Pancreas (tissue), 10 donors: ENCODE data around the gene CLCNKB. TPM values are rescaled to one million over a fixed set of nuclear protein-coding genes. Genes with fewer than 3 reads are reported as not detected.

Source experiments
- ATAC-seq, 4 donors: fragments of 200-7000 bp; cut with Tn5 transposase; one replicate each; pipeline versions ENCODE4 v1.8.0 to v1.9.1; 2020; ENCODE audit warnings: mild to moderate bottlenecking in 4 of 4, moderate library complexity in 4 of 4
- DNase-seq, 6 donors: peaks; one replicate each; pipeline ENCODE4 v3.0.0-alpha.2; 2020
- FAIRE-seq: peaks from 2 replicates; lab custom pipeline; 2012; peaks lifted over from hg19 to GRCh38; lab: Jason Lieb, UNC
- H3K27ac ChIP-seq, 4 donors: fragments of 200-600 bp; sonication (generic); 1 replicate in 3 of 4; 2 replicates in 1 of 4; pipeline versions ENCODE4 v1.5.0 to v1.8.0; 2020
- H3K27me3 ChIP-seq, 4 donors: fragments of 200-600 bp; one replicate each; pipeline ENCODE4 v1.8.0; 2021
- H3K36me3 ChIP-seq, 3 donors: fragments of 200-600 bp; sonication (generic) in 1 of 3; one replicate each; pipeline versions ENCODE4 v1.5.0 to v1.8.0; 2020 to 2021
- H3K4me1 ChIP-seq, 3 donors: fragments of 200-600 bp; one replicate each; pipeline ENCODE4 v1.8.0; 2021
- H3K4me3 ChIP-seq, 4 donors: fragments of 200-600 bp; sonication (generic) in 2 of 4; one replicate each; pipeline versions ENCODE4 v1.5.0 to v1.8.0; 2020 to 2021
- H3K9me3 ChIP-seq, 4 donors: fragments of 200-600 bp; one replicate each; pipeline ENCODE4 v1.8.0; 2021
- WGBS, 2 donors: extraction: QIAGEN DNeasy Blood & Tissue Kit; methylation state at CpG; one replicate each; pipeline ENCODE4 v1.1.7; 2013; 5-methylcytosine and 5-hydroxymethylcytosine counted together
- intact Hi-C, 3 donors: fragments of 100-400 bp; cut with DNase I; formaldehyde crosslinking; loops; one replicate each; pipeline versions ENCODE4 v1.11.1 to v1.14.2; 2022
- polyA plus RNA-seq, 2 donors: library from polyadenylated mRNA; stranded (reverse); fragments of 200-250 nt; gene quantifications; one replicate each; pipeline ENCODE4 v1.2.3, GENCODE V29; 2013
- total RNA-seq, 6 donors: library from RNA; stranded (reverse); fragmentation: NEBNext Ultra II Directional in 4 of 6; extraction: Animal tissue kit (Norgen Biotek cat#: 25700) in 4 of 6; gene quantifications; one replicate each; pipeline versions ENCODE4 v1.2.1 to v1.2.4, GENCODE V29; 2021 to 2023
- TF ChIP-seq, protein P1 (sequence below), 4 donors: fragments of 200-600 bp; sonication (generic) in 3 of 4; IDR thresholded peaks; one replicate each; pipeline versions ENCODE4 v1.5.0 to v1.8.0; 2021; ENCODE audit warnings: antibody characterized with exemption in 4 of 4
- donor health status: healthy with polysubstance abuse.
- donor health status: DM: no; HTN: no; CAD: no; lungs with moderate emphysema.
- donor health status: DM: no; HTN: no; CAD: no.
- donor health status: control.
- donor health status: control.
- donor health status: Bipolar disorder and iron deficiency.
- donor health status: DM: yes; HTN: yes; CAD: no.
- donor health status: DM: no; HTN: no; CAD: no.
- donor health status: DM: no; HTN: no; CAD: no.
- donor health status: DM: yes; HTN: yes; CAD: no.

CLCNKB gene
- total and polyA plus RNA-seq, 8 donors, result 0.54 to 1.7 (median 0.93) TPM

DNA sequence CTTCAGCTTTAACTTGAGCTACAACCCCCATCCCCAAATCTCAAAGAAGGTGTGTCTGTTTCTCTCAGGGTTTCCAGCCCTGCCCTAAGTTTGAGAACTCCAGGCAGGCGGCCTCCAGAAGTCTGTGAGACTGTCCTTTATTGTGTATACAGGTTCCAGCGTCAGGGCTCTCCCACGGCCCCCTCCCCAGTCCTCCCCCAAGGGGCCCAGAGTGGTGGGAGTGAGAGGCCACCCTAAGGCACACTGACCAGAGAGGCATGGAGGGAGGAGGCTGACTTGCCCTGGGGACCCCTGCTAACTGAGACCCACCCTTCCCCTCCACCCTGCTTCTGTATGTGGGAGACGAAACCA, 29.7 kb upstream of the CLCNKB start:
- intact Hi-C loops, result no loop called here
- no peak for ATAC-seq
- TF ChIP-seq, protein P1, sequence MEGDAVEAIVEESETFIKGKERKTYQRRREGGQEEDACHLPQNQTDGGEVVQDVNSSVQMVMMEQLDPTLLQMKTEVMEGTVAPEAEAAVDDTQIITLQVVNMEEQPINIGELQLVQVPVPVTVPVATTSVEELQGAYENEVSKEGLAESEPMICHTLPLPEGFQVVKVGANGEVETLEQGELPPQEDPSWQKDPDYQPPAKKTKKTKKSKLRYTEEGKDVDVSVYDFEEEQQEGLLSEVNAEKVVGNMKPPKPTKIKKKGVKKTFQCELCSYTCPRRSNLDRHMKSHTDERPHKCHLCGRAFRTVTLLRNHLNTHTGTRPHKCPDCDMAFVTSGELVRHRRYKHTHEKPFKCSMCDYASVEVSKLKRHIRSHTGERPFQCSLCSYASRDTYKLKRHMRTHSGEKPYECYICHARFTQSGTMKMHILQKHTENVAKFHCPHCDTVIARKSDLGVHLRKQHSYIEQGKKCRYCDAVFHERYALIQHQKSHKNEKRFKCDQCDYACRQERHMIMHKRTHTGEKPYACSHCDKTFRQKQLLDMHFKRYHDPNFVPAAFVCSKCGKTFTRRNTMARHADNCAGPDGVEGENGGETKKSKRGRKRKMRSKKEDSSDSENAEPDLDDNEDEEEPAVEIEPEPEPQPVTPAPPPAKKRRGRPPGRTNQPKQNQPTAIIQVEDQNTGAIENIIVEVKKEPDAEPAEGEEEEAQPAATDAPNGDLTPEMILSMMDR (IDR thresholded peaks at IDR 0.05), result no peak
- Histone ChIP-seq H3K9me3 (no peaks in the 10 kb centered on the region), H3K27ac (peak overlapping the region in 3 of 4 donors; percentile 7 to 82 (median 78)), H3K4me3 (no peak overlapping the region), H3K4me1 (peaks cover 0 to 14% (median 0%) of the 10 kb centered on the region in 3 donors), H3K36me3 (no peaks in the 10 kb centered on the region), H3K27me3 (no peaks in the 10 kb centered on the region)
- 51 to 60% methylated on average over 4 of the region's 4 CpGs for WGBS, 2 donors
- no peak for DNase-seq
- no peak for FAIRE-seq

DNA sequence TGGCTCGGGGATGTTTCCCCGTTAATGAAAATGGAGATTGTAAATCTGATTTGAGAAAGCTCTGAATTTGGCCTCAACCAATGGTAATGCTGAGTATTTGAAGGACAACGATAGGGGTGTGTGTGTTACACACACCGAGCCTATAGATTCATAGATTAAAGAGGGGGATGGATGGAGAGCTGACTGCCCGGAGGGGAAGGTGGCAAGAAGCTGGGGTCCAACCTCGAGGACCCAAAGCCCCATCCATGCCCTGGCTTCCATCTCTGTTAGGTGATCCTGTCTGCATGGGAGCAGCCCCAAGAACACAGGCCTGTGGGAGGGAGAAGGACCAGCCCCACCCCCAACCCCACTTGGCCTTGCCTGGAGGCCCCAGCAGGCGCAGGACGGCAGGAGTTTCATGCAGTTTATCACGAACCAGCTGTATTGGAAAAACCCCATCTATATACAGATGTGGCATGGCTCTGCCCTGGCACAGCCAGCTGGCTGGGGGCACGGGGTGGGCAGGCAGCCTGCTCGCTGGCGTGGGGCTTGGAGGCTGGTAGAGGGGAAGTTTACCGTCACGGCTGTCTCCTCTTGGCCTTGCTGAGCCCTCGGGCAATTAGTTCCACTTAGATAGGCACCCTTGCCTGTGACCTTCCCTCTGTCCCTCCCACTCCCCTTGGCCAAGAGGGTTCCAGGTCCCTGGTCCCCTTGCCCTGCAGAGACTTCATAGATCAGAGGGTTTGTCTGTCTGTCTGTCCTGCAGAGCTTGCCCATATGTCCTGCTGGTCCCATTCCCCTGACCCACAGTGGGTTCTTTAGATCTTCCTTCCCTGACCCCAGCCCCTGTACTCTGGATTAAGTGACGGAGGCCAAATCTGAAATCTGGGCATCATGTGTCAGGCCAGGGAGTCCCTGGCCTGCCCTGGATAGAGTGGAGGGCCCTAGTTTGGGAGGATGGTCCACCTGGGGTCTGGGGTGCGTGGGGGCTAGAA, 28.8 kb upstream of the CLCNKB start:
- H3K36me3 ChIP-seq, result no peaks in the 10 kb centered on the region
- no peaks in the 10 kb centered on the region for H3K27me3 ChIP-seq
- TF ChIP-seq, protein P1 (IDR thresholded peaks at IDR 0.05), result no peak
- intact Hi-C loops, result no loop called here
- H3K4me3 ChIP-seq, result no peak overlapping the region
- ATAC-seq (peak in 1 of 4 donors; percentile 28), FAIRE-seq (no peak), DNase-seq (peak in 2 of 6 donors; percentile 55 to 62)
- peak overlapping the region in 2 of 4 donors; percentile 78 to 82 for H3K27ac ChIP-seq
- no peaks in the 10 kb centered on the region for H3K9me3 ChIP-seq
- H3K4me1 ChIP-seq, result peaks cover 0 to 14% (median 0%) of the 10 kb centered on the region in 3 donors
- 73 to 75% methylated on average over 17 of the region's 17 CpGs for WGBS, 2 donors

DNA sequence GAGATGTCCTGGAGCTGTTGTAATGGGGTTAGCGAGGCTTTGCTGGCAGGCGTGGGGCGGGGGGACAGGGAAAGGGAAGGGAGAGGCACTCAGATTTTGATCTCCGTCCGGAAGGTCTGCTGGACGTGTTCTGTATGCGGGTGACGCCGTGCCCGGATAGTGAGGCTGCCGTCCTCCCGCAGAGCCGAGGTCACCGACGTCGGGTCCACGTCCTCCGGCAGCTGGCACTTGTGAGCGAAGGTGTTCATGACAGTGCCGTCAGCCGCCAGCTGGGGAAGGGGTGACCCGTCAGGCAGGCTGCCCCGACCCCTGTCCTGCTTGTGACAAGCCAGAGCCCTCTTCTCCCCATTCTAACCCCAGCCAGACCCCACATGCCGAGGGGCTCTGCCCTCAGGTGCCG, 28.1 kb upstream of the CLCNKB start:
- intact Hi-C loops, result no loop called here
- 92 to 96% methylated on average over 21 to 25 of the region's 25 CpGs for WGBS, 2 donors
- Histone ChIP-seq H3K9me3 (no peaks in the 10 kb centered on the region), H3K36me3 (no peaks in the 10 kb centered on the region), H3K4me1 (peaks cover 0 to 14% (median 0%) of the 10 kb centered on the region in 3 donors), H3K4me3 (no peak overlapping the region), H3K27me3 (no peaks in the 10 kb centered on the region), H3K27ac (no peak overlapping the region)
- TF ChIP-seq, protein P1 (IDR thresholded peaks at IDR 0.05), result no peak
- FAIRE-seq, result no peak
- ATAC-seq, result no peak
- peak in 1 of 6 donors; percentile 65 for DNase-seq

DNA sequence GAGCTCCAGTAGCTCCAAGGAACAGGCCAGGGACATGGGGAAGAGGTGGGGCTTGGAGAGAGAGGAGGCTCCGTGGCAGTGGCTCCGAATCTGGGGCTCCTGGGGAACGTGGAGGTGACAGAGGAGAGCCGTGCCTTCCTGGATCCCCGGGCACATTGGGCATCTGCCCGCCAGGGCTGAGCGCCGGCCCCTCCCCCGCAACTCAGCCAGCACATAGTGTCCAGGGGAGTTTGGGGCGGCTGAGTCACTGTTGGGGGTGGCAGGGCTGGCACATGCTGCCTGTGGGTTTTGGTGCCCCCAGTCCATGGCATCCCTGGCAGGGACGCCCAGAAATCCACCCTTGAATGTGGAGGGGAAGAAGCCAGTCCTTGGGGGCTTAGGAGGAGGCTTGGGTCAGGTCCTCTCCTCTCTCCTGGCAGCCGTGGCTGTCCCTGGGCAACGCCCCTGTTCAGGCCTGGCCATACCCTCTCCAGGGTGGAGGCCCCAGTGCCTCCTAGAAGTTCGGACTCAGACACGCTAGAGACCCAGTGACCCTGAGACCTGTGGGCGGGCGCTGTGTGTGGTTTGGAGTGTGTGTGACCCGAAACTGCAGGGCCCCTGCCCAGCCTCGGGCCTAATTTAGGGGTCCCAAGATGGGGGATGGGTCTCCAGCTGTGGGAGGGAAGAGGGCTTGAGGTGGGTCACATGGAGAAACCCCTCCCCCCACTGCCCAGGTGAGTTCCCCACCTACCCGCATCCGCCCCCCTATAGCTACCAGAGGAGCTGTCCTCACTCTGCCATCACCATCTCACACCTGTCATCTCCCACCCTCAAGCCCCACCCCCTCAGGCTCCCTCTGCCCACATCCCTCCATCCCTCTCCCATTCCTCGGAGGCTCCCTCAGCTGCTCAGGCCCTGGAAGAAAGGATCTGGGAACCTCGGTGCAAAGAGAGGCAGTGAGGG, 27.4 kb upstream of the CLCNKB start:
- H3K36me3 ChIP-seq, result no peaks in the 10 kb centered on the region
- DNase-seq (peak in 1 of 6 donors; percentile 71), ATAC-seq (no peak), FAIRE-seq (no peak)
- no peak overlapping the region for H3K4me3 ChIP-seq
- peaks cover 0 to 14% (median 2%) of the 10 kb centered on the region in 3 donors for H3K4me1 ChIP-seq
- 77 to 83% methylated on average over 22 to 23 of the region's 23 CpGs for WGBS, 2 donors
- H3K27me3 ChIP-seq, result no peaks in the 10 kb centered on the region
- TF ChIP-seq, protein P1 (IDR thresholded peaks at IDR 0.05), result no peak
- H3K9me3 ChIP-seq, result no peaks in the 10 kb centered on the region
- H3K27ac ChIP-seq, result no peak overlapping the region
- intact Hi-C loops, result no loop called here
